OCI-LY1 (cell line): ENCODE data around the gene GRK5.

Source experiments
- H2AFZ ChIP-seq: fragments of 200-600 bp; sonication (generic), shearing (Covaris generic); 2 replicates; pipeline ENCODE4 v1.6.0; 2014; ENCODE audit warnings: antibody characterized with exemption, mild to moderate bottlenecking, low read length
- H3F3A ChIP-seq: fragments of 200-600 bp; sonication (generic), shearing (Covaris generic); 2 replicates; pipeline ENCODE4 v1.6.0; 2014; ENCODE audit warnings: mild to moderate bottlenecking, antibody characterized with exemption, low read length, moderate library complexity; ENCODE audit not compliant: insufficient read depth
- H3K27ac ChIP-seq: fragments of 200-600 bp; sonication (generic); 2 replicates; pipeline ENCODE4 v1.5.1; 2014; ENCODE audit warnings: low read length, mixed run types, mild to moderate bottlenecking, low read depth; ENCODE audit not compliant: poor library complexity, severe bottlenecking
- H3K27me3 ChIP-seq: fragments of 200-600 bp; sonication (generic); 2 replicates; pipeline ENCODE4 v1.6.0; 2014; ENCODE audit warnings: antibody characterized with exemption, mild to moderate bottlenecking, low read length, moderate library complexity; ENCODE audit not compliant: insufficient read depth
- H3K36me3 ChIP-seq: fragments of 200-600 bp; sonication (generic); 2 replicates; pipeline ENCODE4 v1.6.1; 2014; ENCODE audit warnings: mild to moderate bottlenecking, antibody characterized with exemption, low read length, moderate library complexity, mixed read lengths; ENCODE audit not compliant: insufficient read depth
- H3K4me1 ChIP-seq: fragments of 200-600 bp; sonication (generic); 2 replicates; pipeline ENCODE4 v1.5.1; 2014; ENCODE audit warnings: mild to moderate bottlenecking, low read length, moderate library complexity; ENCODE audit not compliant: insufficient read depth, severe bottlenecking
- H3K4me2 ChIP-seq: fragments of 200-600 bp; sonication (generic), shearing (Covaris generic); 2 replicates; pipeline ENCODE4 v1.6.1; 2014; ENCODE audit warnings: low read length
- H3K4me3 ChIP-seq: fragments of 200-600 bp; sonication (generic); 2 replicates; pipeline ENCODE4 v1.5.1; 2014; ENCODE audit warnings: low read length, low read depth, mild to moderate bottlenecking, mixed read lengths; ENCODE audit not compliant: poor library complexity, severe bottlenecking
- H3K79me2 ChIP-seq: fragments of 200-600 bp; shearing (Covaris generic); 2 replicates; pipeline ENCODE4 v1.6.1; 2016; ENCODE audit warnings: mixed run types, low read length, mixed read lengths; ENCODE audit not compliant: insufficient read depth
- H3K9ac ChIP-seq: fragments of 200-600 bp; sonication (generic), shearing (Covaris generic); 2 replicates; pipeline ENCODE4 v1.6.1; 2014; ENCODE audit warnings: mild to moderate bottlenecking, low read length, mixed read lengths
- H3K9me2 ChIP-seq: fragments of 200-600 bp; sonication (generic), shearing (Covaris generic); 2 replicates; pipeline ENCODE4 v1.6.1; 2014; ENCODE audit warnings: low read depth, mild to moderate bottlenecking, low read length, mixed read lengths
- H3K9me3 ChIP-seq: fragments of 200-600 bp; shearing (Covaris generic); 2 replicates; pipeline ENCODE4 v1.6.1; 2014; ENCODE audit warnings: low read length, mixed read lengths
- H4K20me1 ChIP-seq: fragments of 200-600 bp; sonication (generic), shearing (Covaris generic); 2 replicates; pipeline ENCODE4 v1.6.0; 2016; ENCODE audit warnings: mild to moderate bottlenecking, low read length; ENCODE audit not compliant: insufficient read depth
- EZH2 ChIP-seq: fragments of 200-600 bp; sonication (generic), shearing (Covaris generic); IDR thresholded peaks from 2 replicates; pipeline ENCODE4 v1.8.0; 2017; ENCODE audit warnings: borderline replicate concordance, mixed run types, mild to moderate bottlenecking, antibody characterized with exemption, low read length, moderate library complexity, mixed read lengths
- TF ChIP-seq, protein P1 (sequence below): fragments of 200-600 bp; sonication (generic), shearing (Covaris generic); IDR thresholded peaks from 2 replicates; pipeline ENCODE4 v1.5.1; 2017; ENCODE audit warnings: mild to moderate bottlenecking, antibody characterized with exemption, low read length, moderate library complexity, mixed read lengths

Gene GRK5

DNA sequence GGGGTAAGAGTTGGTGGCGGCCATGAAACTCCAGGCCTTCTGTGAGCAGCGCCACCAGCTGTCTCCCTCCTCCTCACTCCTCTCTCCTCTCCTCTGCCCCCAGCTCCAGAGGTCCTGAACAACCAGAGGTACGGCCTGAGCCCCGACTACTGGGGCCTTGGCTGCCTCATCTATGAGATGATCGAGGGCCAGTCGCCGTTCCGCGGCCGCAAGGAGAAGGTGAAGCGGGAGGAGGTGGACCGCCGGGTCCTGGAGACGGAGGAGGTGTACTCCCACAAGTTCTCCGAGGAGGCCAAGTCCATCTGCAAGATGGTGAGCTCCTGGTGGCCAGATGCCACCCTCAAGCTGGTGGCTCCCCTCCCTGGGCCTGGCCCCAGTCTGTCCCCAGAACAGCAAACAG lies 236.1 kb downstream of the GRK5 start:
- Histone ChIP-seq H3K79me2 (no peaks in the 10 kb centered on the region), H3F3A (no peaks in the 10 kb centered on the region), H3K4me2 (no peak overlapping the region), H3K4me3 (no peak overlapping the region), H3K27me3 (no peaks in the 10 kb centered on the region), H3K9me3 (no peaks in the 10 kb centered on the region), H3K9ac (no peak overlapping the region), H3K9me2 (no peaks in the 10 kb centered on the region), H4K20me1 (no peaks in the 10 kb centered on the region), H2AFZ (no peak overlapping the region), H3K36me3 (no peaks in the 10 kb centered on the region), H3K4me1 (peaks cover 15% of the 10 kb centered on the region), H3K27ac (no peak overlapping the region)
- no peak for TF ChIP-seq EZH2
- TF ChIP-seq, protein P1, sequence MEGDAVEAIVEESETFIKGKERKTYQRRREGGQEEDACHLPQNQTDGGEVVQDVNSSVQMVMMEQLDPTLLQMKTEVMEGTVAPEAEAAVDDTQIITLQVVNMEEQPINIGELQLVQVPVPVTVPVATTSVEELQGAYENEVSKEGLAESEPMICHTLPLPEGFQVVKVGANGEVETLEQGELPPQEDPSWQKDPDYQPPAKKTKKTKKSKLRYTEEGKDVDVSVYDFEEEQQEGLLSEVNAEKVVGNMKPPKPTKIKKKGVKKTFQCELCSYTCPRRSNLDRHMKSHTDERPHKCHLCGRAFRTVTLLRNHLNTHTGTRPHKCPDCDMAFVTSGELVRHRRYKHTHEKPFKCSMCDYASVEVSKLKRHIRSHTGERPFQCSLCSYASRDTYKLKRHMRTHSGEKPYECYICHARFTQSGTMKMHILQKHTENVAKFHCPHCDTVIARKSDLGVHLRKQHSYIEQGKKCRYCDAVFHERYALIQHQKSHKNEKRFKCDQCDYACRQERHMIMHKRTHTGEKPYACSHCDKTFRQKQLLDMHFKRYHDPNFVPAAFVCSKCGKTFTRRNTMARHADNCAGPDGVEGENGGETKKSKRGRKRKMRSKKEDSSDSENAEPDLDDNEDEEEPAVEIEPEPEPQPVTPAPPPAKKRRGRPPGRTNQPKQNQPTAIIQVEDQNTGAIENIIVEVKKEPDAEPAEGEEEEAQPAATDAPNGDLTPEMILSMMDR, result no peak

DNA sequence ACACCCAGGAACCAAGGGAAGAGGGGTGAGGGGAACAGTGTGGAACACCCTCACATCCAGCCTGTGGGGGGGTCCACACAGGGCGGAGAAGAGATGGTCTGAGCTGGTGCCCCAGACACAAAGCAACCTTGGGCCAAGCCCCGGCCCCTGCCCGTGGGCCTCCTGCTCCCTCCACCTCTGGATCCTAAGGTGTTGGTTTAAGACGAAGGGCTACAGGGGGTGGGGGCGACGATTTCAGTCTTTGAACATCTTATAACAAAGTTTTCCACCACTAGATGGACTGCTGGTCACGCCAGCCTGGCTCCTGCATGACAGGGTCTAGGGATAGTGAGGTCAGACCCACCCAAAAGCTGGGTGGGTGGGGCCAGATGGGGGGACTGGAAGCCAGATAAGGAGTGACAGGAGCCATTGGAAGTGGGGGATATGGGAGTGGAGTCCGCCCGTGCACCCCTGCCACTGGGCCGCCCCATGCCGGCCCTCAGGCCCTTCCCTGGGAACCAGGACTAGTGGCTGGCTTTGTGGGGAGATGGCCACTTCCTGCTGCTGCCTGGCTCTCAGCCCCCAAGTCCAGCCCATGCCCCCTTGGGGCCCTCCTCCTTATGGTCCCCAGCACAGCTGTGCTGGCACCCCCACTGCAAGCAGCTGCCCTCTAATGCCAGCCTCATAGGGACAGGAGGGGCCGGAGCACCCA lies 236.7 kb downstream of the GRK5 start:
- H2AFZ ChIP-seq, result no peak overlapping the region

DNA sequence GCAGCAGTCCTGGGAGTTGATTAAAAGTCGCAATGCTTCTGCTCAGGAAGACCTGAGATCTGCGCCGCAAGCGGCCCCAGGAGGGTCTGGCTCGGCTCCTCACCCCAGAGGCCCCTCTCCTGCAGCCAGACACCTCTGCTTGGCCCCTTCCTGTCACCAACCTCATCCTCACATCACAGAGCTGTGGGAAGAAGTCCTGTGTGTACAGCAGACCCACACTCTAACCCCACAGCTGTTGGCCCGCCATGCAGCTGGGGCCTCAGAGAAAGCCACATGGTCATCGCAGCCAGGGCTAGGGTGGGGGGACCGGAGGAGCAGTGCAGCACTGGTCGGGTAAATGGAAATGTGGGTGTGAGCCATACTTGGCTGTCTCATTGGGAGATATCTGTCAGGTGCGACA lies 237.5 kb downstream of the GRK5 start:
- H3K79me2 ChIP-seq, result no peaks in the 10 kb centered on the region
- H3K4me3 ChIP-seq, result no peak overlapping the region
- no peaks in the 10 kb centered on the region for H3K9me3 ChIP-seq
- no peaks in the 10 kb centered on the region for H3K36me3 ChIP-seq
- no peak overlapping the region for H3K9ac ChIP-seq
- no peaks in the 10 kb centered on the region for H3F3A ChIP-seq
- H3K27me3 ChIP-seq, result no peaks in the 10 kb centered on the region
- H3K27ac ChIP-seq, result no peak overlapping the region
- TF ChIP-seq, protein P1, result no peak
- no peak for TF ChIP-seq EZH2
- H4K20me1 ChIP-seq, result no peaks in the 10 kb centered on the region
- no peaks in the 10 kb centered on the region for H3K9me2 ChIP-seq
- peaks cover 15% of the 10 kb centered on the region for H3K4me1 ChIP-seq
- no peak overlapping the region for H2AFZ ChIP-seq
- H3K4me2 ChIP-seq, result no peak overlapping the region

More for the DNA sequence above, 236.7 kb downstream of the GRK5 start:
- Histone ChIP-seq H3K4me3 (no peak overlapping the region), H3K27me3 (no peaks in the 10 kb centered on the region), H3K9ac (no peak overlapping the region), H3K36me3 (no peaks in the 10 kb centered on the region), H3F3A (no peaks in the 10 kb centered on the region), H3K79me2 (no peaks in the 10 kb centered on the region), H3K9me2 (no peaks in the 10 kb centered on the region), H4K20me1 (no peaks in the 10 kb centered on the region), H3K4me2 (no peak overlapping the region), H3K9me3 (no peaks in the 10 kb centered on the region), H3K27ac (no peak overlapping the region), H3K4me1 (peaks cover 15% of the 10 kb centered on the region)
- TF ChIP-seq, protein P1, result no peak
- no peak for TF ChIP-seq EZH2
